Astrocyte (in vitro differentiated cells and primary cell): ENCODE measurements around the gene DYNC1LI1. TPM values are rescaled to one million over a fixed set of nuclear protein-coding genes. Genes with fewer than 3 reads are reported as not detected.
A peak's percentile ranks its signal among the peaks of the same experiment; 100 is the strongest.

Source experiments
- DNase-seq: peaks from one replicate; pipeline ENCODE4 v3.0.0-alpha.2; 2010; ENCODE audit warnings: low read depth
- FAIRE-seq: peaks from 2 replicates; lab custom pipeline; 2011; peaks lifted over from hg19 to GRCh38; lab: Jason Lieb, UNC
- H2AFZ ChIP-seq: 2 replicates; pipeline ENCODE4 v1.6.0; 2012; ENCODE audit warnings: low read depth, low read length, inconsistent platforms
- H3K27ac ChIP-seq: 2 replicates; pipeline ENCODE4 v1.5.1; 2011; ENCODE audit warnings: low read depth, low read length, inconsistent platforms
- H3K27me3 ChIP-seq: 2 replicates; pipeline ENCODE4 v1.6.0; 2011; ENCODE audit warnings: low read length, inconsistent platforms; ENCODE audit not compliant: insufficient read depth
- H3K36me3 ChIP-seq: 2 replicates; pipeline ENCODE4 v1.5.1; 2011; ENCODE audit warnings: low read length, inconsistent platforms; ENCODE audit not compliant: insufficient read depth
- H3K4me1 ChIP-seq: 2 replicates; pipeline ENCODE4 v1.5.1; 2011; ENCODE audit warnings: low read length, inconsistent platforms; ENCODE audit not compliant: insufficient read depth
- H3K4me2 ChIP-seq: 2 replicates; pipeline ENCODE4 v1.6.0; 2012; ENCODE audit warnings: low read length, inconsistent platforms
- H3K4me3 ChIP-seq: 2 replicates; pipeline ENCODE4 v1.5.1; 2011; ENCODE audit warnings: low read depth, mild to moderate bottlenecking, low read length, inconsistent platforms; ENCODE audit not compliant: insufficient read depth
- H3K79me2 ChIP-seq: 2 replicates; pipeline ENCODE4 v1.6.0; 2012; ENCODE audit warnings: mild to moderate bottlenecking, low read length, inconsistent platforms; ENCODE audit not compliant: insufficient read depth
- H3K9ac ChIP-seq: 2 replicates; pipeline ENCODE4 v1.6.0; 2012; ENCODE audit warnings: mild to moderate bottlenecking, low read length, inconsistent platforms
- H3K9me3 ChIP-seq: 2 replicates; pipeline ENCODE4 v1.5.1; 2012; ENCODE audit warnings: low read depth, mild to moderate bottlenecking, low read length, inconsistent platforms; ENCODE audit not compliant: insufficient read depth
- H4K20me1 ChIP-seq: 2 replicates; pipeline ENCODE4 v1.6.0; 2012; ENCODE audit warnings: low read length, inconsistent platforms; ENCODE audit not compliant: insufficient read depth
- H3K27ac Mint-ChIP-seq: one replicate; pipeline ENCODE4 v1.8.0; 2021; ENCODE audit warnings: mild to moderate bottlenecking, mixed read lengths; ENCODE audit not compliant: unreplicated experiment
- H3K27me3 Mint-ChIP-seq: one replicate; pipeline ENCODE4 v1.8.0; 2021; ENCODE audit warnings: low read depth, mixed read lengths; ENCODE audit not compliant: unreplicated experiment
- H3K36me3 Mint-ChIP-seq: one replicate; pipeline ENCODE4 v1.8.0; 2021; ENCODE audit warnings: low read depth, mixed read lengths; ENCODE audit not compliant: unreplicated experiment
- H3K4me1 Mint-ChIP-seq: one replicate; pipeline ENCODE4 v1.8.0; 2021; ENCODE audit warnings: low read depth, mixed read lengths; ENCODE audit not compliant: unreplicated experiment
- H3K4me3 Mint-ChIP-seq: one replicate; pipeline ENCODE4 v1.8.0; 2021; ENCODE audit warnings: mild to moderate bottlenecking, moderate library complexity, mixed read lengths; ENCODE audit not compliant: unreplicated experiment
- H3K9me3 Mint-ChIP-seq: one replicate; pipeline ENCODE4 v1.8.0; 2021; ENCODE audit warnings: mild to moderate bottlenecking, mixed read lengths; ENCODE audit not compliant: unreplicated experiment
- EZH2 ChIP-seq: IDR thresholded peaks from 2 replicates; pipeline ENCODE4 v1.6.1; 2012; ENCODE audit warnings: mild to moderate bottlenecking, low read length, inconsistent platforms; ENCODE audit not compliant: insufficient read depth
- total RNA-seq: library from RNA; stranded (reverse); gene quantifications from 2 replicates; pipeline ENCODE4 v1.2.1, GENCODE V29; 2021
- TF ChIP-seq, protein P1 (sequence below): IDR thresholded peaks from 2 replicates; pipeline ENCODE4 v1.5.1; 2011; ENCODE audit warnings: low read depth, mild to moderate bottlenecking, inconsistent platforms, low read length, moderate library complexity; ENCODE audit not compliant: insufficient read depth

DYNC1LI1 gene
- total RNA-seq, 1 donor from 2014 or later, result 43.0 TPM

DNA sequence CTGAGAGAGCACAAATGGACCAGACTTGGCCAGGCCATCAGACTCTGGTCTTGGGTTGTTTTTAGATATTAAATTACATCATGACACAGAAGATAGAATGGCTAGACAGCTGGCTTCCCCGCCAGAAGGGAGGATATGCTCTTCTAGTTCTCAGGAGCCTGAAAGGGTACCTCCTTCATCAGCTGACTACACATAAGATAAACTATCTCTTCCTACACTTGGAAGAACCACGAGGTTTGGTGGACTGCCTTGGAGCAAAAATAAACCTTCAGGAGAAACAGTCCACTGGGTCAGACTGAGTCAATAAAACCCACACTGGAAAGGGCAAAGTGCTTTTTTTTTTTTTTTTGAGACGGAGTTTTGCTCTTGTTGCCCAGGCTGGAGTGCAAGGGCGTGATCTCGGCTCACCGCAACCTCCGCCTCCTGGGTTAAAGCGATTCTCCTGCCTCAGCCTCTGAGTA is 26.3 kb upstream of the DYNC1LI1 start:
- TF ChIP-seq, protein P1, sequence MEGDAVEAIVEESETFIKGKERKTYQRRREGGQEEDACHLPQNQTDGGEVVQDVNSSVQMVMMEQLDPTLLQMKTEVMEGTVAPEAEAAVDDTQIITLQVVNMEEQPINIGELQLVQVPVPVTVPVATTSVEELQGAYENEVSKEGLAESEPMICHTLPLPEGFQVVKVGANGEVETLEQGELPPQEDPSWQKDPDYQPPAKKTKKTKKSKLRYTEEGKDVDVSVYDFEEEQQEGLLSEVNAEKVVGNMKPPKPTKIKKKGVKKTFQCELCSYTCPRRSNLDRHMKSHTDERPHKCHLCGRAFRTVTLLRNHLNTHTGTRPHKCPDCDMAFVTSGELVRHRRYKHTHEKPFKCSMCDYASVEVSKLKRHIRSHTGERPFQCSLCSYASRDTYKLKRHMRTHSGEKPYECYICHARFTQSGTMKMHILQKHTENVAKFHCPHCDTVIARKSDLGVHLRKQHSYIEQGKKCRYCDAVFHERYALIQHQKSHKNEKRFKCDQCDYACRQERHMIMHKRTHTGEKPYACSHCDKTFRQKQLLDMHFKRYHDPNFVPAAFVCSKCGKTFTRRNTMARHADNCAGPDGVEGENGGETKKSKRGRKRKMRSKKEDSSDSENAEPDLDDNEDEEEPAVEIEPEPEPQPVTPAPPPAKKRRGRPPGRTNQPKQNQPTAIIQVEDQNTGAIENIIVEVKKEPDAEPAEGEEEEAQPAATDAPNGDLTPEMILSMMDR, result no peak
- no peak for TF ChIP-seq EZH2
- no peaks in the 10 kb centered on the region for H3K4me1 ChIP-seq
- no peaks in the 10 kb centered on the region for H3K9me3 ChIP-seq
- peaks cover 11% of the 10 kb centered on the region for H3K27me3 ChIP-seq
- Mint-ChIP-seq H3K27me3 (peaks cover 3% of the 10 kb centered on the region), H3K9me3 (peaks cover 1% of the 10 kb centered on the region), H3K27ac (no peak overlapping the region), H3K36me3 (no peaks in the 10 kb centered on the region), H3K4me3 (no peak overlapping the region), H3K4me1 (peaks cover 2% of the 10 kb centered on the region)
- peak; percentile 22 for DNase-seq
- no peaks in the 10 kb centered on the region for H3K79me2 ChIP-seq
- no peak overlapping the region for H2AFZ ChIP-seq
- FAIRE-seq, result no peak
- no peaks in the 10 kb centered on the region for H3K36me3 ChIP-seq
- no peak overlapping the region for H3K4me2 ChIP-seq
- no peak overlapping the region for H3K27ac ChIP-seq
- no peak overlapping the region for H3K4me3 ChIP-seq
- no peak overlapping the region for H3K9ac ChIP-seq
- no peaks in the 10 kb centered on the region for H4K20me1 ChIP-seq

DNA sequence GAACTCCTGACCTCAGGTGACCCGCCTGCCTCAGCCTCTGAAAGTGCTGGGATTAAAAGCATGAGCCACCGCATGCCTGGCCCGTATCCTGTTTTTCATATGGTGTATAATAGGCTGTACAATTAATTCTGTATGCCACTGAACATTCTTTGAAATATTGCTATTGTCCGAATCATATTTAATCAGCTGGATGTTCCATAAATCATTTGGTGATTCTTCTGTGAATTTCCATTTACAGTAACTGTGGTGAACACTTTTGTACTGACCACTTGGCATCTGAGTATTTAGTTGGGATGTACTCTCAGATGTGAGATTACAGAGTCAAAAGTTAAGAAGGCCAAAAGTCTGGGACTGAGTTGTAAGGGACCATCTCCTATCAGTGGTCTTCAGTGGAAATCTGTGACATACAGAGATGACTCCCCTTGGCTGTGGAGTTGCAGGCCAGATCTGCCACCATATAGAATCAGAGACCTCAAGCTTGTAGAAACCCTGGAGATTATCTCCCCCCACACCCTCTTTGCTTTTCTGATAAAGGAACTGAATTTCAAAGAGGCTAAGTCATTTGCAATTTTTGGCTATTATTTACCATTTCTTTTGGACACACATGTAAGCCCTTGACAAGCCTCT is 25.7 kb upstream of the DYNC1LI1 start:
- Histone ChIP-seq H3K27me3 (peaks cover 10% of the 10 kb centered on the region), H2AFZ (no peak overlapping the region), H3K27ac (no peak overlapping the region), H3K4me1 (no peaks in the 10 kb centered on the region), H3K79me2 (no peaks in the 10 kb centered on the region), H3K4me2 (no peak overlapping the region), H4K20me1 (no peaks in the 10 kb centered on the region), H3K4me3 (no peak overlapping the region), H3K9me3 (no peaks in the 10 kb centered on the region), H3K36me3 (no peaks in the 10 kb centered on the region), H3K9ac (no peak overlapping the region)
- FAIRE-seq, result no peak
- H3K27ac Mint-ChIP-seq, result no peak overlapping the region
- H3K4me3 Mint-ChIP-seq, result no peak overlapping the region
- H3K4me1 Mint-ChIP-seq, result peaks cover 2% of the 10 kb centered on the region
- H3K27me3 Mint-ChIP-seq, result peaks cover 3% of the 10 kb centered on the region
- H3K9me3 Mint-ChIP-seq, result peaks cover 1% of the 10 kb centered on the region
- no peak for TF ChIP-seq EZH2
- TF ChIP-seq, protein P1, result no peak
- H3K36me3 Mint-ChIP-seq, result no peaks in the 10 kb centered on the region
- no peak for DNase-seq

DNA sequence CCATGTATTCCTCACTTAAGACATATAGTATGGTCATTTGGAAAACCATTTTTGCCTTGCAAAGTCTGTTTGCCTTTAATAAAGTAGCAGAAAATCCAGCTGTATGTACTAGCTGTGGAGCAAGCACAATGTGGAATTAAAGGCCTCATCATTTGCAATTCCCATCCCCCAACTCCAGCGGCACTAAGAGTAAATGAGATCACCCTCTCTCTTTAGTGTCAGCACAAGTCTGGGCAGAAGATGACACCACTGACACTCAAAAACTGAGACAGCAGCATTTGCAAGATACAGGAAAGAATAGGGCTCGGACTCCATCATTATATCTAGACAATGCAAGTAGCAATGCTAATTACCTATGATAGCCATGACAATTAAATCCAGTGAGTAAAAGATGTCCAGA is 24.7 kb upstream of the DYNC1LI1 start:
- no peak overlapping the region for H3K27ac ChIP-seq
- Mint-ChIP-seq H3K9me3 (peaks cover 1% of the 10 kb centered on the region), H3K4me3 (no peak overlapping the region), H3K27me3 (peaks cover 3% of the 10 kb centered on the region), H3K27ac (no peak overlapping the region), H3K36me3 (no peaks in the 10 kb centered on the region), H3K4me1 (peaks cover 2% of the 10 kb centered on the region)
- DNase-seq (no peak), FAIRE-seq (no peak)
- H3K4me2 ChIP-seq, result no peak overlapping the region
- H4K20me1 ChIP-seq, result no peaks in the 10 kb centered on the region
- H3K9me3 ChIP-seq, result no peaks in the 10 kb centered on the region
- no peak overlapping the region for H3K4me3 ChIP-seq
- TF ChIP-seq, protein P1, result no peak
- no peak for TF ChIP-seq EZH2
- H3K79me2 ChIP-seq, result no peaks in the 10 kb centered on the region
- no peaks in the 10 kb centered on the region for H3K4me1 ChIP-seq
- no peaks in the 10 kb centered on the region for H3K36me3 ChIP-seq
- H3K9ac ChIP-seq, result no peak overlapping the region
- H2AFZ ChIP-seq, result no peak overlapping the region
- peaks cover 12% of the 10 kb centered on the region for H3K27me3 ChIP-seq
